GM12878 (cell line): Measurements from ENCODE around the gene MRTFA. TPM values are rescaled to one million over a fixed set of nuclear protein-coding genes. Genes with fewer than 3 reads are reported as not detected.

Experiments used
- CBX3 ChIP-seq: fragments of 200-600 bp; sonication (generic); IDR thresholded peaks from 2 replicates; pipeline ENCODE4 v1.6.1; 2016; ENCODE audit warnings: low read depth, borderline replicate concordance
- CEBPB ChIP-seq, 2 experiments: fragments of 150-350 bp in 1 of 2; IDR thresholded peaks; 2 replicates each; pipeline ENCODE4 v1.6.1; 2012 to 2014; ENCODE audit warnings: low read depth in 2 of 2, low read length in 2 of 2, borderline replicate concordance in 1 of 2, inconsistent platforms in 1 of 2
- ESRRA ChIP-seq: IDR thresholded peaks from 2 replicates; pipeline ENCODE4 v1.6.1; 2012; ENCODE audit warnings: mild to moderate bottlenecking, low read length, improper control_type of control experiment
- PAX5 ChIP-seq: IDR thresholded peaks from 2 replicates; pipeline ENCODE4 v1.6.1; 2011; ENCODE audit warnings: low read depth, low read length, borderline replicate concordance
- POU2F2 ChIP-seq: IDR thresholded peaks from 3 replicates; pipeline ENCODE4 v1.6.1; 2011; ENCODE audit warnings: low read depth, mild to moderate bottlenecking, low read length, borderline replicate concordance
- RELA ChIP-seq: fragments of 450-650 bp; IDR thresholded peaks from 2 replicates; pipeline ENCODE4 v1.8.0; 2014; ENCODE audit warnings: borderline replicate concordance; ENCODE audit not compliant: partially characterized antibody
- RELB ChIP-seq: fragments of 450-650 bp; IDR thresholded peaks from 2 replicates; pipeline ENCODE4 v1.6.1; 2017; ENCODE audit warnings: low read depth, mild to moderate bottlenecking, moderate library complexity
- SPI1 ChIP-seq: IDR thresholded peaks from 2 replicates; pipeline ENCODE4 v1.6.1; 2011; ENCODE audit warnings: low read depth, mild to moderate bottlenecking, low read length, moderate library complexity, borderline replicate concordance; ENCODE audit not compliant: insufficient read depth
- TBL1XR1 ChIP-seq: IDR thresholded peaks from 2 replicates; pipeline ENCODE4 v1.6.1; 2012; ENCODE audit warnings: low read depth, low read length, improper control_type of control experiment
- ZNF687 ChIP-seq: fragments of 450-650 bp; IDR thresholded peaks from 2 replicates; pipeline ENCODE4 v1.6.1; 2017; ENCODE audit warnings: mild to moderate bottlenecking, moderate library complexity
- polyA plus RNA-seq, 11 experiments: library from polyadenylated mRNA; depleted of rRNA in 4 of 11; unstranded in 6 of 11; stranded (reverse) in 5 of 11; fragments of >200 nt; fragmentation: Nextera tagmentation in 4 of 11; fragmentation: Illumina TruSeq in 1 of 11; extraction: Ambion mirVana in 4 of 11; extraction: Trizol in 1 of 11; gene quantifications; 1 replicate in 1 of 11; 2 replicates in 10 of 11; pipeline versions ENCODE4 v1.2.1 to v1.2.3, GENCODE V29; 2011 to 2016; ENCODE audit warnings: inconsistent platforms in 2 of 11, missing spikeins in 2 of 11, low read depth in 1 of 11
- total RNA-seq, 4 experiments: library from RNA; depleted of rRNA in 3 of 4; stranded (reverse); fragments of >200 nt in 3 of 4; fragmentation: Illumina TruSeq in 1 of 4; extraction: Trizol in 1 of 4; gene quantifications; 2 replicates each; pipeline versions ENCODE4 v1.2.1 to v1.2.3, GENCODE V29; 2013 to 2021

MRTFA gene
- total and polyA plus RNA-seq, 10 of the 15 experiments (the other 5 are each of a cell fraction or from before 2014, with no cell fraction given), result 2.0 to 63.9 (median 17.9) TPM

DNA sequence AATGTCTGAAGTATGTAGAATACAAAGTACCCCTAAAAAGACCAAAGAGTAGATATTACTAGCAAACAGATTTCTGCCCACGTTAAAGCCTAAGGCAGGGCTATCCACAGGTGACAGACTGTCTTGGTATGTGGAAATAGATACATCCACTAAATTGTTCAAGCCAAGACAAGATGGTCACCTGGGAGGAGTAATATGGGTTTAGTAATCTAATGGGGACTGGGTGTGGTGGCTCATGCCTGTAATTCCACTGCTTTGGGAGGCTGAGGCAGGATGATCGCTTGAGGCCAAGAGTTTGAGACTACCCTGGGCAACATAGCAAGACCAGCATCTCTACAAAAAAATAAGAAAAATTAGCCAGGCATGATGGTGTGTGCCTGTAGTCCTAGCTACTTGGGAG is 258.6 kb downstream of the MRTFA start (continued):
- TF ChIP-seq ZNF687, result no peak
- no peak for TF ChIP-seq POU2F2
- TF ChIP-seq PAX5, result no peak
- TF ChIP-seq TBL1XR1, result no peak
- TF ChIP-seq ESRRA, result no peak
- TF ChIP-seq CEBPB (IDR thresholded peaks at IDR 0.05; ENCODE audit: borderline replicate concordance in 1 of 2, low read depth in 2 of 2, low read length in 2 of 2), result no peak
- TF ChIP-seq RELA, result no peak
- TF ChIP-seq SPI1, result no peak
- no peak for TF ChIP-seq CBX3
- TF ChIP-seq RELB, result no peak
